ENCODE data around the gene PTBP2. TPM values are rescaled to one million over a fixed set of nuclear protein-coding genes. Genes with fewer than 3 reads are reported as not detected.

Gene PTBP2
- total and polyA plus RNA-seq, 3 donors from 2014 or later: 41.0 to 109 (median 61.4) TPM

DNA sequence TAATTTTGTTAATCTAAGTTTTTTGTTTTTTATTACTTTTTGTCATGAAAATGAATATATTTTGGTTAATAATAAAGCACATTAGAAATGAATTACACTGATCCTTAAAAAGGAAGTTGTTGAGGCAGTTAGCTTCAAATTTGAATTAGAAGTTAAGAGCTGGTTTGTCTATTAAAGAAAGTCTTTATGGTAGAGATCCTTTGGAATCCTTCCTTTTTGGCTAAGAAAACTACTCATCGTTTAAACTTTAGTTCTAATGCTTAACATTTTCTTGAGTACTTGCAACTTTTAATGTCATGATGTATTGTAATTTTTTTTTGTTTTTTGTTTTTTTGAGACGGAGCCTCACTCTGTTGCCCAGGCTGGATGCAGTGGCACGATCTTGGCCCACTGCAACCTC, 2.4 kb downstream of the PTBP2 start:
- Histone ChIP-seq H3K4me3 (no peak overlapping the region), H3K9me3 (no peaks in the 10 kb centered on the region), H3K27ac (no peak overlapping the region), H3K4me1 (no peaks in the 10 kb centered on the region), H3K36me3 (ENCODE audit: low read depth, missing control alignments) (no peaks in the 10 kb centered on the region), H3K27me3 (no peaks in the 10 kb centered on the region)
- no peak for TF ChIP-seq CTCF (IDR thresholded peaks at IDR 0.05)
- intact Hi-C loops (cut with DNase I; ENCODE audit: low total_unique reads): no loop called here
- 69 to 71% methylated on average over 3 of the region's 3 CpGs for WGBS, 2 donors
- DNase-seq: no peak

- H3K27me3 ChIP-seq: no peaks in the 10 kb centered on the region
- TF ChIP-seq CTCF (IDR thresholded peaks at IDR 0.05) (no peak), POLR2A (IDR thresholded peaks at IDR 0.05) (no peak)
- DNase-seq: no peak
- no peaks in the 10 kb centered on the region for H3K4me1 ChIP-seq
- H3K27ac ChIP-seq: no peak overlapping the region
- H3K4me3 ChIP-seq: no peak overlapping the region
- H3K36me3 ChIP-seq (ENCODE audit: low read depth, missing control alignments): no peaks in the 10 kb centered on the region
- 79 to 92% methylated on average over 3 of the region's 3 CpGs for WGBS, 2 donors
- no peaks in the 10 kb centered on the region for H3K9me3 ChIP-seq
- intact Hi-C loops (cut with DNase I; ENCODE audit: low total_unique reads): no loop called here
These were observed 6.3 kb downstream of the PTBP2 start for GRCh38 chr1:96727860-96728259.

DNA sequence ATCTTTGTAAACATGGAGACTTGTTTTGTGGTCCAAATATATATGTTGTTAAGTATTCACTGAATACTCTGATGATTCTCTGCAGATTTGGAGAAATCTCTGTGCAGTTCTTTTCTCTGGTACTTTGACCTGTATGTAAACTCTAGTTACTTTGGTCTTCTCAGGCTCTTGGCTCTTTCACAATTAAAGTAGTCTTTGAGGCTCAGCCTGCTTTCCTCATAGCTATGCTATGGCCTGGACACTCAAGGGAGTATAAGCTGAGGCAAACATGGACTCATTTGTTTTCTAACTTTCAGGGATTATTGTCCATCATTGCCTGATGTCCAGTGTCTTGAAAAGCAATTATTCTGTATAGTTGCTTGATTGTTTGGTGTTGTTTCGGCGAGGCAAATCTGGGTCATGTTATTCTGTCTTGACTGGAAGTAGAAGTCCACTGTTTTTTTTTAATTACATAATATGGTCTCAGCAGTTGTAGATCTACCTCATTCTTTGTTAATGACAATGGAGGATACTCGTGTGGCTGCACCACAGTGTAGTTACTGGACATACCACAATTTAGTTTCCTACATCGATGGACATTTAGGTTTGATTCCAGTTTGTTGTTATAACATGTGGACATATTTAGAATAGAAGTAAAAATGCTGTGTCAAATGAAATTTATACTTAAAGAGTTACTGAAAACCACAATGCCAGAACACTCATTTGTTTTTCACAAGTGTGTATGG, 9.2 kb downstream of the PTBP2 start:
- DNase-seq: no peak
- Histone ChIP-seq H3K27ac (no peak overlapping the region), H3K36me3 (ENCODE audit: low read depth, missing control alignments) (no peaks in the 10 kb centered on the region), H3K4me3 (no peak overlapping the region), H3K9me3 (no peaks in the 10 kb centered on the region), H3K27me3 (no peaks in the 10 kb centered on the region), H3K4me1 (no peaks in the 10 kb centered on the region)
- TF ChIP-seq CTCF (IDR thresholded peaks at IDR 0.05) (no peak), POLR2A (IDR thresholded peaks at IDR 0.05) (no peak)
- 87 to 88% methylated on average over 4 of the region's 4 CpGs for WGBS, 2 donors
- intact Hi-C loops (cut with DNase I; ENCODE audit: low total_unique reads): no loop called here

GRCh38 chr1:96741335-96741734, 19.8 kb downstream of the PTBP2 start:
- intact Hi-C loops (cut with DNase I; ENCODE audit: low total_unique reads): no loop called here
- Histone ChIP-seq H3K9me3 (no peaks in the 10 kb centered on the region), H3K36me3 (ENCODE audit: low read depth, missing control alignments) (no peaks in the 10 kb centered on the region), H3K27me3 (no peaks in the 10 kb centered on the region), H3K4me3 (no peak overlapping the region), H3K4me1 (no peaks in the 10 kb centered on the region), H3K27ac (no peak overlapping the region)
- TF ChIP-seq CTCF (IDR thresholded peaks at IDR 0.05): no peak
- TF ChIP-seq POLR2A (IDR thresholded peaks at IDR 0.05): no peak
- WGBS, 2 donors: 68 to 73% methylated on average over 5 of the region's 5 CpGs
- no peak for DNase-seq

Measured in testis (tissue), 3 donors.